Measurements from ENCODE around the gene DAP.

- TF ChIP-seq EZH2 (IDR thresholded peaks at IDR 0.05; ENCODE audit: low read length, unreplicated experiment), result no peak
- TF ChIP-seq CTCF (conservative IDR thresholded peaks at IDR 0.05; ENCODE audit: low read depth, low read length), result no peak
- no peak for TF ChIP-seq EZH2phosphoT487 (IDR thresholded peaks at IDR 0.05; ENCODE audit: borderline replicate concordance, low read length)
Observed at GRCh38 chr5:10753178-10753577, 7.9 kb downstream of the DAP start.

Measured in PC-3 (cell line).